Skeletal muscle tissue (tissue), 4 donors: ENCODE measurements around the gene KRTAP20-3. TPM values are rescaled to one million over a fixed set of nuclear protein-coding genes. Genes with fewer than 3 reads are reported as not detected.

Experiments used
- H3K27ac ChIP-seq: one replicate; pipeline ENCODE4 v1.7.0; 2013; ENCODE audit warnings: mild to moderate bottlenecking, low read depth, low read length, inconsistent platforms
- H3K27me3 ChIP-seq, 3 donors: one replicate each; pipeline ENCODE4 v1.7.0; 2013; ENCODE audit warnings: low read length in 3 of 3; ENCODE audit not compliant: control insufficient read depth in 3 of 3, insufficient read depth in 3 of 3
- H3K36me3 ChIP-seq, 3 donors: one replicate each; pipeline ENCODE4 v1.7.0; 2013; ENCODE audit warnings: low read length in 3 of 3; ENCODE audit not compliant: control insufficient read depth in 3 of 3, insufficient read depth in 3 of 3
- H3K4me1 ChIP-seq, 3 donors: one replicate each; pipeline ENCODE4 v1.7.0; 2013; ENCODE audit warnings: low read length in 3 of 3, mild to moderate bottlenecking in 3 of 3; ENCODE audit not compliant: control insufficient read depth in 3 of 3, insufficient read depth in 3 of 3
- H3K4me3 ChIP-seq, 3 donors: one replicate each; pipeline ENCODE4 v1.7.0; 2013; ENCODE audit warnings: low read length in 3 of 3
- H3K9ac ChIP-seq, 3 donors: one replicate each; pipeline ENCODE4 v1.7.0; 2013; ENCODE audit warnings: low read length in 3 of 3, mild to moderate bottlenecking in 3 of 3, moderate library complexity in 2 of 3, low read depth in 1 of 3
- H3K9me3 ChIP-seq, 3 donors: one replicate each; pipeline ENCODE4 v1.7.0; 2013; ENCODE audit warnings: low read length in 3 of 3; ENCODE audit not compliant: control insufficient read depth in 3 of 3
- total RNA-seq: library from RNA; depleted of rRNA; stranded (reverse); fragments of >200 nt; gene quantifications from one replicate; pipeline ENCODE4 v1.2.3, GENCODE V29; 2014
- donor health status: Osteomylitis.

Gene KRTAP20-3
- total RNA-seq = not detected

DNA sequence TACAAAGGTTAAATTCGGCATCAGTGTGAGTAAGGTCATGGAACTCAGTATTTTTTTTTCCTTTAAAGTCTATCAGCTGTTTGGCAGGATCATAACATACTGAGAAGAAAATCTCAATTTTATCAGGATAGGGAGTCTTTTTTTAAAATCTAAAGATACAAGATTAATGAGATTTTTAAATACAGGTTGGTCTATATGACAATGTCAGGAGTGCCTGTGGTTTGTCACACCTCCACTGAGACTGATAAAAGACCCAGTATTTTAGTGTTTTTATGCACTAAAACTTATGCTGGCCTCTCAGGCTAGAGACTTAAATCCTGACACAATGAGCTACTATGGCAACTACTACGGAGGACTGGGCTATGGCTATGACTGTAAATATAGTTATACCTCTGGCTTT is at the start of gene KRTAP20-3:
KRTAP20-3 (plus strand) TSS at position 301 of the 400 bp plus-strand sequence.
- H3K4me3 ChIP-seq = no peak within 1 kb of the TSS
- no peak within 1 kb of the TSS for H3K27ac ChIP-seq
- H3K36me3 ChIP-seq = no peaks in the 10 kb centered on the region
- no peak within 1 kb of the TSS for H3K9ac ChIP-seq
- H3K9me3 ChIP-seq = no peaks in the 10 kb centered on the region
- no peaks in the 10 kb centered on the region for H3K4me1 ChIP-seq
- no peaks in the 10 kb centered on the region for H3K27me3 ChIP-seq

GRCh38 chr21:30598802-30599201 is 43.9 kb upstream of the KRTAP20-3 start, which contains the start of gene KRTAP6-2:
KRTAP6-2 (minus strand) TSS chr21:30598902; CDS start chr21:30598874, 28 bp downstream.
- Histone ChIP-seq H3K4me1 (no peaks in the 10 kb centered on the region), H3K36me3 (no peaks in the 10 kb centered on the region), H3K4me3 (no peak within 1 kb of the TSS), H3K27ac (no peak within 1 kb of the TSS), H3K9ac (no peak within 1 kb of the TSS), H3K27me3 (no peaks in the 10 kb centered on the region), H3K9me3 (no peaks in the 10 kb centered on the region)

- no peaks in the 10 kb centered on the region for H3K4me1 ChIP-seq
- H3K9ac ChIP-seq = no peak within 1 kb of the TSS
- H3K9me3 ChIP-seq = no peaks in the 10 kb centered on the region
- H3K36me3 ChIP-seq = no peaks in the 10 kb centered on the region
- H3K4me3 ChIP-seq = no peak within 1 kb of the TSS
- no peak within 1 kb of the TSS for H3K27ac ChIP-seq
- H3K27me3 ChIP-seq = no peaks in the 10 kb centered on the region
Observed at GRCh38 chr21:30600787-30601186, 41.9 kb upstream of the KRTAP20-3 start, which contains the start of gene KRTAP22-1. KRTAP22-1 (plus strand) TSS chr21:30601087.

DNA sequence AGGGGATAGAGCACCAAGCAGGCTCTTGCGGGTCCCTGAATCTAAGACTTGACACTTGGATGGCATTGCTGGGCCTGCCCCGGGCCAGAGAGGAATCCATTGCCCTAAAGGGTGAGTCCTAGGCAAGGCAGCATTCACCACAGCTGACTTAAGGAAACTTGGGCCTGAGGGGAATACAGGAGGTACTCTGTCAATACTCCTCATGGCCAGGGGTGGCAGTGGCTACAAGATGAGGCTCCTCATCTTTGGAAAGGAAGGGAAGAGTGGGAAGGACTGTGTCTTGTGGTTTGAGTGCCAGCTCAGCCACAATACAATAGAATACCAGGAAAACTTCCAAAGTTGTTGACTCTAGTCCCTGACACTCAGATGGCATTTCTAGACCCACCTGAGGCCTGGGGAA is 36.7 kb upstream of the KRTAP20-3 start:
- Histone ChIP-seq H3K4me1 (no peaks in the 10 kb centered on the region), H3K9me3 (no peaks in the 10 kb centered on the region), H3K27ac (no peak overlapping the region)

DNA sequence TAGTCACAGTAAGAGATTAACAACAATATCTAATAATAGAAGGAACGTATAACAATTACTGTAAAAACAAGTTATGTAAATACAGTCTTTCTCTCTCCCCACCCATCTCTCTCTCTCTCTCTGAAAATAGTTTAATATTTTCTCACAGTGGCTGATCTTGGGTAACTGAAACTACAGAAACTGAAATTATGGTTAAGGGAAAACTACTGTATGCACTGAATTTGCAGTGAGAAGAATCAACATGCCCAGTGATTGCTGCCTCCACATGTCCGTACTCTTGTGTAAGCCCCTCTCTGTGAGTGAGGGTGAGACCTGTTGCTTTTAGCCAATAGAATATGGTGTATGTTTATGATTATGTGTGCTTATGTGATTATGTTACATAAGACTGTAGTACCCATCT is 30.5 kb upstream of the KRTAP20-3 start:
- no peak overlapping the region for H3K27ac ChIP-seq
- no peak overlapping the region for H3K9ac ChIP-seq
- no peaks in the 10 kb centered on the region for H3K4me1 ChIP-seq
- H3K9me3 ChIP-seq = no peaks in the 10 kb centered on the region
- H3K4me3 ChIP-seq = no peak overlapping the region
- no peaks in the 10 kb centered on the region for H3K27me3 ChIP-seq
- H3K36me3 ChIP-seq = no peaks in the 10 kb centered on the region

More for the DNA sequence above, 36.7 kb upstream of the KRTAP20-3 start:
- no peak overlapping the region for H3K4me3 ChIP-seq
- no peaks in the 10 kb centered on the region for H3K36me3 ChIP-seq
- no peaks in the 10 kb centered on the region for H3K27me3 ChIP-seq
- no peak overlapping the region for H3K9ac ChIP-seq

GRCh38 chr21:30613836-30614235 is 28.8 kb upstream of the KRTAP20-3 start, which contains the start of gene KRTAP6-1:
KRTAP6-1 (minus strand) TSS chr21:30613930; CDS start chr21:30613904, 26 bp downstream.
- H3K4me1 ChIP-seq = no peaks in the 10 kb centered on the region
- H3K27ac ChIP-seq = no peak within 1 kb of the TSS
- no peaks in the 10 kb centered on the region for H3K27me3 ChIP-seq
- no peaks in the 10 kb centered on the region for H3K9me3 ChIP-seq
- H3K9ac ChIP-seq = no peak within 1 kb of the TSS
- no peak within 1 kb of the TSS for H3K4me3 ChIP-seq
- H3K36me3 ChIP-seq = no peaks in the 10 kb centered on the region

DNA sequence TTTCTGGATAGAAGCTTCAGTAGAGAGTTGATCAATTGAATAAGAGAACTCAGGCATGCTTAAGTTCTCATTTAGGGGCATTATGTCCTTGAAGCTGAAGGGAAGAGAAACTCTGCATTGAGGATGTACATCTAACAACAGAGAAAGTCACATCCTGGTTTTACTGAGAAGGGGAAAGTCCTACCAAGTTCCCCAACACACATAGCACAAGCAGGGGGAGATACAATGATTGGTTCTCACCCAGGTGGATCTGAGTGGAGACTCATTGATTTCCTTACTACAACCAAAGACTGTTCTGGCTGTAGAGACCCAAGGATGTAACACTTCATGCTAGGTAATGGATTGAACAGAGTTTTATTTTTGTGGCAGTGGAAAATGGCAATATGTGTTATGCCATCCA is 27.5 kb upstream of the KRTAP20-3 start:
- H3K36me3 ChIP-seq = no peaks in the 10 kb centered on the region
- H3K27ac ChIP-seq = no peak overlapping the region
- no peaks in the 10 kb centered on the region for H3K4me1 ChIP-seq
- H3K27me3 ChIP-seq = no peaks in the 10 kb centered on the region
- no peak overlapping the region for H3K9ac ChIP-seq
- no peak overlapping the region for H3K4me3 ChIP-seq
- H3K9me3 ChIP-seq = no peaks in the 10 kb centered on the region

- H3K9ac ChIP-seq = no peak within 1 kb of the TSS
- no peak within 1 kb of the TSS for H3K4me3 ChIP-seq
- no peaks in the 10 kb centered on the region for H3K9me3 ChIP-seq
- H3K36me3 ChIP-seq = no peaks in the 10 kb centered on the region
- no peak within 1 kb of the TSS for H3K27ac ChIP-seq
- H3K27me3 ChIP-seq = no peaks in the 10 kb centered on the region
- H3K4me1 ChIP-seq = no peaks in the 10 kb centered on the region
Observed at GRCh38 chr21:30616125-30616524, 26.5 kb upstream of the KRTAP20-3 start, which contains the start of gene KRTAP20-1. KRTAP20-1 (plus strand) TSS chr21:30616425; CDS start chr21:30616455, 30 bp downstream.

- no peak overlapping the region for H3K27ac ChIP-seq
- no peaks in the 10 kb centered on the region for H3K36me3 ChIP-seq
- no peaks in the 10 kb centered on the region for H3K27me3 ChIP-seq
- H3K4me3 ChIP-seq = no peak overlapping the region
- H3K4me1 ChIP-seq = no peaks in the 10 kb centered on the region
- H3K9ac ChIP-seq = no peak overlapping the region
- no peaks in the 10 kb centered on the region for H3K9me3 ChIP-seq
Observed at GRCh38 chr21:30620080-30620479, 22.6 kb upstream of the KRTAP20-3 start.

DNA sequence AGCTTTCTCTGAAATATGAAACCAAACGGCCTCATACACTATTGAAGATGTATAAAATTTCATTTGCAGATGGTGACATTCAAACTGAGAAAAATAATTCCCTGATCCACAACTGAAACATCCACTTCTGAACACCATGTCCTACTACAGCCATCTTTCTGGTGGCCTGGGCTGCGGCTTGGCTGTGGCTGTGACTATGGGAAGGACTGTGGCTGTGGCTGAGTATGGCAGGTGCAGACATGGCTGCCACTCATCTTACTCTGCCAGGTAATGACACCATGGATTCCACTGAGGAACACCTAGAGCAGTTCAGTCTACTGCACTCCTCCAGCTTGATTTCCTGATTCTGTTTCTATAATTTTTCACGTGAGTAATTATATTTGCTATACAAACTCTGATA is 22.1 kb upstream of the KRTAP20-3 start, which contains the start of gene KRTAP20-4:
KRTAP20-4 (plus strand) TSS at position 106 of the 400 bp plus-strand sequence.
- Histone ChIP-seq H3K9me3 (no peaks in the 10 kb centered on the region), H3K36me3 (no peaks in the 10 kb centered on the region), H3K27me3 (no peaks in the 10 kb centered on the region), H3K27ac (no peak within 1 kb of the TSS), H3K4me1 (no peaks in the 10 kb centered on the region), H3K4me3 (no peak within 1 kb of the TSS), H3K9ac (no peak within 1 kb of the TSS)
